HepG2 (cell line): ENCODE measurements around the gene HSF2BP. TPM values are rescaled to one million over a fixed set of nuclear protein-coding genes. Genes with fewer than 3 reads are reported as not detected.

Experiments
- CSRNP1 ChIP-seq: sonication (generic); formaldehyde crosslinking; IDR thresholded peaks from 2 replicates; pipeline ENCODE4 v1.8.1; 2023; ENCODE audit warnings: mild to moderate bottlenecking, missing genetic modification reagents
- FOXK2 ChIP-seq: fragments of 450-650 bp; IDR thresholded peaks from 2 replicates; pipeline ENCODE4 v1.6.1; 2016
- KDM3A ChIP-seq: IDR thresholded peaks from 2 replicates; pipeline ENCODE4 v1.6.1; 2018; ENCODE audit warnings: low read depth, missing compliant biosample characterization
- KLF9 ChIP-seq: IDR thresholded peaks from 2 replicates; pipeline ENCODE4 v1.6.1; 2016; ENCODE audit warnings: low read depth
- MBD4 ChIP-seq: IDR thresholded peaks from 2 replicates; pipeline ENCODE4 v1.6.1; 2012; ENCODE audit warnings: low read length, inconsistent platforms, borderline replicate concordance
- RAD51 ChIP-seq: fragments of 450-650 bp; IDR thresholded peaks from 2 replicates; pipeline ENCODE4 v1.6.1; 2016; ENCODE audit warnings: borderline replicate concordance
- SNRNP70 ChIP-seq: fragments of 200-400 bp; formaldehyde crosslinking; IDR thresholded peaks from 2 replicates; pipeline ENCODE4 v1.6.1; 2017; ENCODE audit warnings: mild to moderate bottlenecking, low read depth, low read length, moderate library complexity
- ZNF619 ChIP-seq: sonication (generic); formaldehyde crosslinking; IDR thresholded peaks from 2 replicates; pipeline ENCODE4 v1.4.0; 2020; ENCODE audit warnings: mild to moderate bottlenecking, missing genetic modification reagents
- ZNF800 ChIP-seq: sonication (generic); formaldehyde crosslinking; IDR thresholded peaks from 2 replicates; pipeline ENCODE4 v1.4.0; 2020; ENCODE audit warnings: missing genetic modification reagents
- polyA plus RNA-seq, 8 experiments: library from polyadenylated mRNA; depleted of rRNA in 3 of 8; stranded (reverse) in 7 of 8; unstranded in 1 of 8; fragments of >200 nt; fragmentation: Illumina TruSeq in 4 of 8; extraction: Trizol in 4 of 8; gene quantifications; 2 replicates each; pipeline versions ENCODE4 v1.2.1 to v1.2.3, GENCODE V29; 2011 to 2016; ENCODE audit warnings: low read depth in 4 of 8, missing spikeins in 1 of 8, mixed read lengths in 1 of 8; ENCODE audit not compliant: insufficient read depth in 1 of 8
- total RNA-seq, 5 experiments: library from RNA; depleted of rRNA; stranded (reverse); fragments of >200 nt; fragmentation: Illumina TruSeq; extraction: Trizol; gene quantifications; 2 replicates each; pipeline ENCODE4 v1.2.3, GENCODE V29; 2016; ENCODE audit warnings: low read depth in 1 of 5
- TF ChIP-seq, protein P1 (sequence below): IDR thresholded peaks from 2 replicates; pipeline ENCODE4 v1.4.0; 2020; ENCODE audit warnings: mild to moderate bottlenecking, missing genetic modification reagents
- TF ChIP-seq, protein P2 (sequence below): sonication (generic); formaldehyde crosslinking; conservative IDR thresholded peaks from 2 replicates; pipeline ENCODE4 v1.4.0; 2020; ENCODE audit warnings: missing genetic modification reagents
- TF ChIP-seq, protein P3 (sequence below): sonication (generic); formaldehyde crosslinking; IDR thresholded peaks from one replicate; pipeline ENCODE4 v1.5.1; 2020; ENCODE audit warnings: mild to moderate bottlenecking, missing genetic modification reagents; ENCODE audit errors: not compliant biosample characterization

Gene HSF2BP
- total and polyA plus RNA-seq, 2 of the 13 experiments (the other 11 are each of a cell fraction or from before 2014, with no cell fraction given): 0.67 to 2.2 TPM

DNA sequence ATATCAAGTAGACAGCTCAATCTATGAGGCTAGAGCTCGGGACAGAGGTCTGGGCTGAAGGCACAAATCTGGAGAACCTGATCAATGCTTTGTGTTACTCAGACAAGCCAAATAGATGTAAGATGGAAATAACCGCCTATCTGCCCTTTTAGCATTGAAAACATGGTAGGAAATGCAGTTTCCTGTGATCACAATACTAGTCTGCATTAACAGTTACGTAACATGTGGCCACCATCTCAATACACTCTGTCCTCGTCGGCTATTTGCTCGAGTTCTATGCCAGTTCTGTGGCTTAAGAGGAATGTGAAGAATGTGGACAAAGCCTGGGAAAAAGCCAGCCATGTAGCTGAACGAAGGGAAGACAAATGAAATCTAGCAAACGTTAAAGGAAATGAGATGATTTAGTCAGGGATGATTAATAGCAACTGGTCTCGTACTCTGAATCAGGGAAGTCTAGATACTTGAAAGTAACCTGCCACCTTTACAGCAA lies 73.3 kb downstream of the HSF2BP start (continued):
- TF ChIP-seq, protein P1, sequence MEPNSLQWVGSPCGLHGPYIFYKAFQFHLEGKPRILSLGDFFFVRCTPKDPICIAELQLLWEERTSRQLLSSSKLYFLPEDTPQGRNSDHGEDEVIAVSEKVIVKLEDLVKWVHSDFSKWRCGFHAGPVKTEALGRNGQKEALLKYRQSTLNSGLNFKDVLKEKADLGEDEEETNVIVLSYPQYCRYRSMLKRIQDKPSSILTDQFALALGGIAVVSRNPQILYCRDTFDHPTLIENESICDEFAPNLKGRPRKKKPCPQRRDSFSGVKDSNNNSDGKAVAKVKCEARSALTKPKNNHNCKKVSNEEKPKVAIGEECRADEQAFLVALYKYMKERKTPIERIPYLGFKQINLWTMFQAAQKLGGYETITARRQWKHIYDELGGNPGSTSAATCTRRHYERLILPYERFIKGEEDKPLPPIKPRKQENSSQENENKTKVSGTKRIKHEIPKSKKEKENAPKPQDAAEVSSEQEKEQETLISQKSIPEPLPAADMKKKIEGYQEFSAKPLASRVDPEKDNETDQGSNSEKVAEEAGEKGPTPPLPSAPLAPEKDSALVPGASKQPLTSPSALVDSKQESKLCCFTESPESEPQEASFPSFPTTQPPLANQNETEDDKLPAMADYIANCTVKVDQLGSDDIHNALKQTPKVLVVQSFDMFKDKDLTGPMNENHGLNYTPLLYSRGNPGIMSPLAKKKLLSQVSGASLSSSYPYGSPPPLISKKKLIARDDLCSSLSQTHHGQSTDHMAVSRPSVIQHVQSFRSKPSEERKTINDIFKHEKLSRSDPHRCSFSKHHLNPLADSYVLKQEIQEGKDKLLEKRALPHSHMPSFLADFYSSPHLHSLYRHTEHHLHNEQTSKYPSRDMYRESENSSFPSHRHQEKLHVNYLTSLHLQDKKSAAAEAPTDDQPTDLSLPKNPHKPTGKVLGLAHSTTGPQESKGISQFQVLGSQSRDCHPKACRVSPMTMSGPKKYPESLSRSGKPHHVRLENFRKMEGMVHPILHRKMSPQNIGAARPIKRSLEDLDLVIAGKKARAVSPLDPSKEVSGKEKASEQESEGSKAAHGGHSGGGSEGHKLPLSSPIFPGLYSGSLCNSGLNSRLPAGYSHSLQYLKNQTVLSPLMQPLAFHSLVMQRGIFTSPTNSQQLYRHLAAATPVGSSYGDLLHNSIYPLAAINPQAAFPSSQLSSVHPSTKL: peak; percentile 98
- no peak for TF ChIP-seq ZNF619 (CRISPR knock-in tag)
- no peak for TF ChIP-seq FOXK2
- 0 out of 2 replicates have a peak, but pooled peaks have one; percentile 50 for TF ChIP-seq ZNF800 (CRISPR knock-in tag)
- TF ChIP-seq KDM3A (CRISPR knock-in tag): no peak
- TF ChIP-seq SNRNP70: no peak
- no peak for TF ChIP-seq KLF9 (CRISPR knock-in tag)
- TF ChIP-seq CSRNP1 (CRISPR knock-in tag): no peak
- TF ChIP-seq MBD4: no peak
- TF ChIP-seq, protein P2, sequence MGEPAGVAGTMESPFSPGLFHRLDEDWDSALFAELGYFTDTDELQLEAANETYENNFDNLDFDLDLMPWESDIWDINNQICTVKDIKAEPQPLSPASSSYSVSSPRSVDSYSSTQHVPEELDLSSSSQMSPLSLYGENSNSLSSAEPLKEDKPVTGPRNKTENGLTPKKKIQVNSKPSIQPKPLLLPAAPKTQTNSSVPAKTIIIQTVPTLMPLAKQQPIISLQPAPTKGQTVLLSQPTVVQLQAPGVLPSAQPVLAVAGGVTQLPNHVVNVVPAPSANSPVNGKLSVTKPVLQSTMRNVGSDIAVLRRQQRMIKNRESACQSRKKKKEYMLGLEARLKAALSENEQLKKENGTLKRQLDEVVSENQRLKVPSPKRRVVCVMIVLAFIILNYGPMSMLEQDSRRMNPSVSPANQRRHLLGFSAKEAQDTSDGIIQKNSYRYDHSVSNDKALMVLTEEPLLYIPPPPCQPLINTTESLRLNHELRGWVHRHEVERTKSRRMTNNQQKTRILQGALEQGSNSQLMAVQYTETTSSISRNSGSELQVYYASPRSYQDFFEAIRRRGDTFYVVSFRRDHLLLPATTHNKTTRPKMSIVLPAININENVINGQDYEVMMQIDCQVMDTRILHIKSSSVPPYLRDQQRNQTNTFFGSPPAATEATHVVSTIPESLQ (CRISPR knock-in tag): no peak
- TF ChIP-seq, protein P3, sequence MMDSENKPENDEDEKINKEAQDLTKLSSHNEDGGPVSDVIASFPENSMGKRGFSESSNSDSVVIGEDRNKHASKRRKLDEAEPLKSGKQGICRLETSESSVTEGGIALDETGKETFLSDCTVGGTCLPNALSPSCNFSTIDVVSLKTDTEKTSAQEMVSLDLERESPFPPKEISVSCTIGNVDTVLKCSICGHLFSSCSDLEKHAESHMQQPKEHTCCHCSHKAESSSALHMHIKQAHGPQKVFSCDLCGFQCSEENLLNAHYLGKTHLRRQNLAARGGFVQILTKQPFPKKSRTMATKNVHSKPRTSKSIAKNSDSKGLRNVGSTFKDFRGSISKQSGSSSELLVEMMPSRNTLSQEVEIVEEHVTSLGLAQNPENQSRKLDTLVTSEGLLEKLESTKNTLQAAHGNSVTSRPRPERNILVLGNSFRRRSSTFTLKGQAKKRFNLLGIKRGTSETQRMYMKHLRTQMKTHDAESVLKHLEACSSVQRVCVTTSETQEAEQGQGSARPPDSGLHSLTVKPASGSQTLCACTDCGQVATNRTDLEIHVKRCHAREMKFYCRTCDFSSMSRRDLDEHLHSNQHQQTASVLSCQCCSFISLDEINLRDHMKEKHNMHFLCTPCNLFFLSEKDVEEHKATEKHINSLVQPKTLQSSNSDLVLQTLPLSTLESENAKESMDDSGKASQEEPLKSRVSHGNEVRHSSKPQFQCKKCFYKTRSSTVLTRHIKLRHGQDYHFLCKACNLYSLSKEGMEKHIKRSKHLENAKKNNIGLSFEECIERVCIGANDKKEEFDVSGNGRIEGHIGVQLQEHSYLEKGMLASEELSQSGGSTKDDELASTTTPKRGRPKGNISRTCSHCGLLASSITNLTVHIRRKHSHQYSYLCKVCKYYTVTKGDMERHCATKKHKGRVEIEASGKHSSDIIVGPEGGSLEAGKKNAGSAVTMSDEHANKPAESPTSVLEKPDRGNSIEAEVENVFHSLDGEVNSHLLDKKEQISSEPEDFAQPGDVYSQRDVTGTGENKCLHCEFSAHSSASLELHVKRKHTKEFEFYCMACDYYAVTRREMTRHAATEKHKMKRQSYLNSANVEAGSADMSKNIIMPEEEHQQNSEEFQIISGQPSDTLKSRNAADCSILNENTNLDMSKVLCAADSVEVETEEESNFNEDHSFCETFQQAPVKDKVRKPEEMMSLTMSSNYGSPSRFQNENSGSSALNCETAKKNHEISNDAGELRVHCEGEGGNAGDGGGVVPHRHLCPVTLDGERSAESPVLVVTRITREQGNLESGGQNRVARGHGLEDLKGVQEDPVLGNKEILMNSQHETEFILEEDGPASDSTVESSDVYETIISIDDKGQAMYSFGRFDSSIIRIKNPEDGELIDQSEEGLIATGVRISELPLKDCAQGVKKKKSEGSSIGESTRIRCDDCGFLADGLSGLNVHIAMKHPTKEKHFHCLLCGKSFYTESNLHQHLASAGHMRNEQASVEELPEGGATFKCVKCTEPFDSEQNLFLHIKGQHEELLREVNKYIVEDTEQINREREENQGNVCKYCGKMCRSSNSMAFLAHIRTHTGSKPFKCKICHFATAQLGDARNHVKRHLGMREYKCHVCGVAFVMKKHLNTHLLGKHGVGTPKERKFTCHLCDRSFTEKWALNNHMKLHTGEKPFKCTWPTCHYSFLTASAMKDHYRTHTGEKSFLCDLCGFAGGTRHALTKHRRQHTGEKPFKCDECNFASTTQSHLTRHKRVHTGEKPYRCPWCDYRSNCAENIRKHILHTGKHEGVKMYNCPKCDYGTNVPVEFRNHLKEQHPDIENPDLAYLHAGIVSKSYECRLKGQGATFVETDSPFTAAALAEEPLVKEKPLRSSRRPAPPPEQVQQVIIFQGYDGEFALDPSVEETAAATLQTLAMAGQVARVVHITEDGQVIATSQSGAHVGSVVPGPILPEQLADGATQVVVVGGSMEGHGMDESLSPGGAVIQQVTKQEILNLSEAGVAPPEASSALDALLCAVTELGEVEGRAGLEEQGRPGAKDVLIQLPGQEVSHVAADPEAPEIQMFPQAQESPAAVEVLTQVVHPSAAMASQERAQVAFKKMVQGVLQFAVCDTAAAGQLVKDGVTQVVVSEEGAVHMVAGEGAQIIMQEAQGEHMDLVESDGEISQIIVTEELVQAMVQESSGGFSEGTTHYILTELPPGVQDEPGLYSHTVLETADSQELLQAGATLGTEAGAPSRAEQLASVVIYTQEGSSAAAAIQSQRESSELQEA (CRISPR knock-in tag): no peak
- no peak for TF ChIP-seq RAD51
